DMS79 treated with DMSO at 0.1 percent for 48 hours (cell line): ENCODE measurements around the gene MAP3K5.

Experiments
- DNase-seq: peaks from one replicate; lab custom pipeline; 2025; lab: John Stamatoyannopoulos, UW

MAP3K5 gene

GRCh38 chr6:136684466-136684865 is 107.8 kb downstream of the MAP3K5 start:
- DNase-seq, result no peak

DNA sequence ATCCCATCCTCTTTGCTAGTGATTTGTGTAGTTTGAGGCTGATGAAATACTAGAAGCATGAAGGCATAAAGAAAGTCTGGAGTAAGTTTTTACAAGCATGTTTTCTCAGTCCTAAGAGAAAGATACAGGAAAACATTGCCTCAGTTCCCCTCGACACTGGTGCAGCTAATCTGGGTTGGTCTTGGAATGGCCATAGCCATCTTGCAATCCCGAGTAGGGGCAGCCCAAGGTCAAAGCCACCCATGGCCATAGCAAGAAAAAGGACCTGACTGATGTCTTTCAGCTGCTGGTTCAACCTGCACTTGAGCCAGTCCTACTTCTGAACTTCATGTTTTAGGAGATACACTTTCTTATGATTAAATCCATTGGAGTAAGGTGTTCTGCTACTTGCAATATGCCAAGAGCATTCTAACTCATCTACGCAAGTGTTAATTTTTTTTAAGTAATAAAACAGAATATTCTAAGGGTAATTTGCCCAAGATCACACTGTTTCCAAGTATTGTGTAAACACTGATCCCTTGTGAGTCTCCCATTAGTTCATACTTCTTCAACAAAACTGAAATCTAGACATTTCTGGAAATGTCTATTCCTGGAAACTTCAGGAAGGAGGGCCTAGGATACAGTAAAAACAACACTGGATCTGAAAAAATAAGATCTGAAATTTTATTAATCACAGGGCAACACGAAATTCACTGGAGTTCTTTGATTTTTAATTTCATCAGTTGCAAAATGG is 108.9 kb downstream of the MAP3K5 start:
- DNase-seq, result no peak

GRCh38 chr6:136682292-136682691 is 110.0 kb downstream of the MAP3K5 start:
- DNase-seq, result no peak

DNA sequence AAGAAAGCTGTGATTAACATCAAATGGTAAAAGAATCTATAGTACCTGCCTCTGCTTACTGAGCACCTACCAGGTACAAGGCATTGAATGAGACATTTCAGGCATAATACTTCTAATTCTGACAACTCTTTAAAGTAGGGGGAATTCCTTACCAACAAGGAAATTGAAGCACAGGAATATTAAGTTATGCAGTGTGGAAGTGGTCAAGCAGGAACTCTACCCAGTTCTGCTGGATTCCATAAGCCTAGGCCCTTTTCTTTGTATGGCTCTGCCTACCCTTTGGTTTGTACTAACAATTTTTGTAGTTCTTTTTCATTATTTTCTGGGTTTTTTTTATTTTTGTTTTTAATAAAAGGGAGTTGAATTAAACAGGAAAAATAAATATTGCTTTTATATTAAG is 114.5 kb downstream of the MAP3K5 start:
- no peak for DNase-seq

- DNase-seq, result no peak
Observed at GRCh38 chr6:136677344-136677743, 114.9 kb downstream of the MAP3K5 start.

DNA sequence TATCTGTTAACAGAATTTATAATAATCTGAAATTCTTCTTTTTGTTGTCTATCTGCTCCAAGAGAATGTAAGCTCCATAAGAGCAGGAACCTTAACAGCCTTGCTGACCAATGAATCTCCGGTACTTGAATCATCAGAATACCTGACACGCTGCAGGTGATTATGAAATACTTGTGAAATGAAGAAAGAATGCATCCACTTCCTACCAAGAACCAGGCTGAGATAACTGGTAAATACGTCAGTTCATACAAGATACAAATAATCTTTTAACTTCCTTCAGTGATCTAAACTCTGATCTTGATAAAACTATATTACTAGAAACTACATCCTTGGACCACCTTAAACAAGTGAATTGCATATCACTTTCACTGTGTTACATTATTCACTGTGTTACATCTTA is 116.2 kb downstream of the MAP3K5 start:
- no peak for DNase-seq

GRCh38 chr6:136673571-136673970 is 118.7 kb downstream of the MAP3K5 start:
- DNase-seq, result no peak

GRCh38 chr6:136672144-136672543 is 120.1 kb downstream of the MAP3K5 start:
- DNase-seq, result no peak

DNA sequence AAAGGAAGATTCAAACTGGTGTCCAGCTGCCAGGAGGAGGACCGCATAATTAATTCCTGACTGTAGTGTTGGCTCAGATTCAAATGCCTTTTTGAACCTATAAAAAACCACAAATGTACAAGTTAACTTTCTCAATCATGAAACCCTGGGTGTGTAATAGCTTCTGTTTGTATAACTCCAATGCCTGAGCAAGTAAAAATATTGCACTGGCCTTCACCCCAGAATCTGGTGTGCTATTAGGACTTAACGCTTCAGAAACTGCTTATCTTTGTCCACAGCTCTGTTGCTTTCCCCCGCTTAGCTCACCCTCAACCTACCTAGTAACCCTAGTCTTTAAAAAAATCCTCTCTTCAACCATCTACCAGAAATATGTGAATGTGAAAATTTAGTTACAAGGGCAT is 123.0 kb downstream of the MAP3K5 start:
- DNase-seq, result peak; percentile 47

DNA sequence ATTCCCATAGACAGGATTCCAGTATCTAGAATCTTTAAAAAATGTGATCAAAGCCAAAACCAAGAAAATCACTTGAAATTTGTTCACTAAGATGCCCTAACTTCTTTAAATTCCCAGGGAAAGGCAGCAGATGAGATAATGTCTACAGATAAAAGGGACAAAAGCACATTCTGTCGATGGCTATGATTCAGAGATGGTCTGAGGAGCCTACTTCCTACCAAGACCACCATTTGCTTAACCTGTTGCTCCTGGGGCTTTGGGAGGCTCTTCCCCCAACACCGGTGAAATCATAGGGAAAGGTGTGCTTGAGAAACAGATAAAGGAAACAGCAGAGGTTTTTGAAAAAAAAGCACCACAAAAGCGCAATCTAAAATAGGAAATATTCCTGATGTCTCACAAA is 123.7 kb downstream of the MAP3K5 start:
- DNase-seq, result no peak

DNA sequence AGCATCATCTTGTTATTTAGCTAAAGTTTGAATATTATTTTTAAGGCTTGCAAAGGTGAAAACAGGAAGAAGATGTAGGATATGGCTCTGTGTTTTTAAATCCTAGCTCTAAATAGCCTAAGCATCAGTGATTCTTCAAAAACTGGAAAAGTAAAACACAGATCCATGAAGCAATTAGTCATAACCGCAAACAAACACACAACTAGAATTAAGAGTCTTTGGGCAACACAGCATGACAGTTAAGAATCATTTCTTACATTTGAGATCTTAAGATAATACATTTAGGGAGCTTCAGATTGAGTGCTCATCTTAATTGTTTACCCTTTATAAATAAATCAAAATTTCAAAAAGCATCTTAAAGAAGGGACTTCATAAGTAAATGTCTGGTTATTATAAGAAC is 126.2 kb downstream of the MAP3K5 start:
- peak; percentile 56 for DNase-seq

- no peak for DNase-seq
Observed at GRCh38 chr6:136662347-136663237, 129.7 kb downstream of the MAP3K5 start.

- no peak for DNase-seq
Observed at GRCh38 chr6:136660727-136661126, 131.6 kb downstream of the MAP3K5 start.

GRCh38 chr6:136659991-136660499 is 132.2 kb downstream of the MAP3K5 start:
- no peak for DNase-seq

DNA sequence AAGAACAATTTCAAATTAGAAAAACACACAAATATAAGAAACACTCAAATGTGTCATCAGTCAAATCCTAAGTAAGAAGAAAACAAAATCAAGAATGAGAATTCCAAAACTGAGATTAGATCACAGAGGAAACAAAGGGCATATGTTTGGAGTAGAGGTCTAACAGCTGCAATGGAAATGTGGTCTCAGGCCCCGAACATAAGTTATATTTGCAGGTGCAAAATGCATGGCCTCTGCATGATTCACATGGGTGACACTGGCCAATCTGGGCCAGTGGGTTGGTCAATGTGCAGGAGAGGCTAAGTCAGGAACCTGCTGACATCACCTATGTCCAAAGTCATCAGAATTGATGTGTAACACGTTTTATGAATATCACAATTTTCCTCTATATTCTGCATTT is 133.6 kb downstream of the MAP3K5 start:
- DNase-seq, result no peak

DNA sequence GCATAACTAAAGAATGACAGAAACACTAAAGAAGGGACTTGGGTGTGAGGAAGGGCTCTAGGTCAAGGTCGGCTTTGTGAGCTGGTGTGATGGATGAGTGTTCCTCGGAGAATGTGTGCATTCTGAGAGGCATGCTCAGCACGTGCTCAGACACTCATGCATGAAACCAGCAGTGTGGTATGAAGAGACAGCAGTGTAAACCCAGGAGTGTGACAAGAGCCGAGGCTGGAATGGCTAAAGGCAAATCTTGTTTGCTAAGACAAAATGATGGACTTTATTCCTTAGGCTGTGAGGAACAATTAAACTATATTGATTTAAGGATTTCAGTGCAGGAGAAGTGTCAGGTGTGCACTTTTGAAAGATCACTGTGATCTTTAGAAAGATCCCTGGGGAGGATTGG is 134.6 kb downstream of the MAP3K5 start:
- no peak for DNase-seq

GRCh38 chr6:136656121-136656520 is 136.2 kb downstream of the MAP3K5 start:
- DNase-seq, result no peak

DNA sequence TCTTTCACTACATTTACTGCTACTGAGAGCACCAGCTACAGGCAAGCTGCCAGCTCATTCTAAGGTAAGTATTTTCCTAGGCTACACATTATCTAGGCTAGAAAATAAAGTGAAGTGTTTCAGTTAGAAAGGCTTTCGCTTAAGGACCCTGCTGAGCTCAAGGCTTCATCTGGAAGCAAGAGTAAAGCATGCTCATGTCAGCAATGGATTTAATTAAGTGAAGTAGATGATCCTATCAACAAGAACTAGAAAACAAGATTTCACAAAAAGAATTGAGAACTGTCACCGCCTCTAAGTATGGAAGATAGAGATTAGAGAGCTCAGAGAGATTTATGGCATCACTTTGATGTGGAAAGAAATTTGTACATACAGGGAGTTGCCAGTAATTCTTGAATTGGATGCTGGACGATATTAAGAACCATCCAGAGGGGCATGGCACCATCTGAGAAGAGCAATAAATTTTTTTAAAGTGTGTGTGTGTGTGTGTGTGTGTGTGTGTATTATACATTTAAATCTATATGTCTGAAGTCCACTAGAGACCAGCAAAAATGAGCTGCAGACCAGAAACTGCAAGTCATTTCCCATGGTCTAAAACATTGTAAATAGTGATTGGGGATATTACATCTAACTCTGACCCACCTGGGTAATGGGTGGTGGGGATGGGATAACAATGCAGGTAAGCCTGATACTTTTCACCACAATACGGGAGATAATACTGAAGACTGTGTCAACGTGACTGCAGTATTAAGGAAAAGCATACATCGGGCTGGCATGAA is 136.8 kb downstream of the MAP3K5 start:
- peak; percentile 96 for DNase-seq

DNA sequence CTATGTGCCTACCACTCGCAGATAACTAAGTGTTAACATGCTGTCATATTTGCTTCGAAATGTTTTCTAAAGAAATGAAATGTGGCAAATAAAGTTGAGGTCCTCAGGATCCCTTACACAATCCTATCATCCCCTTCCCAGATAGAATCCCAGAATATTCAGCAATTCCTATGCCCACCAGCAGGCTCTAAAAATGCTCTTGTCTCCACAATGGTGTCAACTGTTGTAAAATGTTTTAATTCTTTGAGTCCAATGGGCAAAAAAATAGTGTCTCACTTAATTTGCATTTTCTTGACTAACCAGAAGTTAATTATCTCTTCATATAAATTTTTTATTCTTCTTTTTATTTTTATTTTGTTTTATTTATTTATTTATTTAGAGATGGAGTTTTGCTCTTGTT is 138.2 kb downstream of the MAP3K5 start:
- DNase-seq, result no peak

GRCh38 chr6:136652656-136653055 is 139.6 kb downstream of the MAP3K5 start:
- DNase-seq, result no peak

DNA sequence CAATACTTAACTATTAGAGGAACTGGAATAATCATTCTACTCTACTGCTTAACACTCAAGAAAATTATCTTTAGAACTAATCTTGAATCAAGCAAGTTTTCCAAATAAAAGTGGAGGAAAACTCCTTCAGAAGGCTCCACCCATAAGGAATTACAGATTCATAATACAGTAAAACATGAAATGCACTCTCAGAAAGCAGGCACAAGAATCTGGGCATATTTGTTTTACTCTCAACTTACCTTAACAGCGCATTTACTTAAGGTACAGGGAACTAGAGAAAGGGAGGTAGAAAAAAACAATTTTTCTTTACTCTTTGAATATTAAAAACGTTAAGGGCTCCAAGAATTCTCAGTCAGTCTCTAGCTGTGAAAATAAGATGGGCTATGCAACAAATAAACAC is 140.3 kb downstream of the MAP3K5 start:
- DNase-seq, result no peak

- no peak for DNase-seq
Observed at GRCh38 chr6:136647363-136647852, 144.9 kb downstream of the MAP3K5 start.
